Adrenal gland (tissue), 5 donors: ENCODE results near the gene PARD3B.

Experiments
- CTCF ChIP-seq, 6 experiments: fragments of 450-650 bp in 4 of 6; fragments of 200-600 bp in 2 of 6; sonication (generic) in 1 of 6; IDR thresholded peaks; 1 replicate in 5 of 6; 2 replicates in 1 of 6; pipeline versions ENCODE4 v1.5.1 to v1.8.0; 2016 to 2021; ENCODE audit warnings: antibody characterized with exemption in 6 of 6, mild to moderate bottlenecking in 2 of 6, moderate library complexity in 1 of 6
- POLR2A ChIP-seq, 2 donors: fragments of 450-650 bp; IDR thresholded peaks; one replicate each; pipeline ENCODE4 v1.6.1; 2017; ENCODE audit warnings: antibody characterized with exemption in 2 of 2, mild to moderate bottlenecking in 2 of 2, moderate library complexity in 1 of 2
- donor health status: DM: no; HTN: no; CAD: no.

DNA sequence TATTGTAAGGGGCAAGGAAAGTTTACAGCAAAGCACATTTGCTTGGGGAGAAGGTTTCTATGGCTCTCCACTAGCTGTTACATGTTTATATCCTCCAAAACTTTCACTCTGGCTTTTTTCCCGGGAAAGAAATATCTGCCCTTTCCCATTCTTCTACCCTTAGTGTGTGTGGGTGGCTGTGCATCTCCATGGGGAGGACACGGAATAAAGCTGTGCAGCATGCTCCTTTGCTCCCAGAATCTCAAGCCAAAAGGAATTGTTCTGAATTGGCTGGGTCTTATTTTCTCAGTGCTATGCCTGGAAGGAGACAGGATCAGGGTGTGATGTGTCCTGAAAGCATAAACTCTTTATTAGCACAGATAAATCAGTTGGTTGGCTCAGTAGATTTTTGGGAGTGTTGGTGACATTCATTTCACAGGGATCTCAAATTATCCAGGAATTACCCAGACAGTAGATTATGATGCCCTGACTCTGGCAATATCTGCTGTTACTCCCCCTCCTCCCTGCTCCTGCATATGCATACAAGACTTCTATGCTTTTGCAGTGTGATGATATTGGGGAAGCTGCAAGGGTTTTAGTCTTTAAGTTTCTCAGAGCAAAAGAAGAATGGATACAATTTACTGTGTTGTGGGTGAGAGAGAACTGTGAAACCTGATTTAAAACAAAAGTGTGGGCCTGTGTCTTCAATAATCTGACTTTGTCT lies 63.1 kb downstream of the PARD3B start:
- TF ChIP-seq CTCF (IDR thresholded peaks at IDR 0.05) = no peak
- TF ChIP-seq POLR2A (IDR thresholded peaks at IDR 0.05) = no peak
